Body of pancreas (tissue), 4 donors: ENCODE data around the gene ABI3BP.

Experiments
- POLR2A ChIP-seq, 3 donors: fragments of 450-650 bp; IDR thresholded peaks; one replicate each; pipeline ENCODE4 v1.6.1; 2016; ENCODE audit warnings: antibody characterized with exemption in 3 of 3, mild to moderate bottlenecking in 2 of 3
- TF ChIP-seq, protein P1 (sequence below), 7 experiments: fragments of 450-650 bp in 4 of 7; fragments of 200-600 bp in 3 of 7; sonication (generic) in 3 of 7; IDR thresholded peaks; one replicate each; pipeline ENCODE4 v1.5.1; 2016 to 2019; ENCODE audit warnings: antibody characterized with exemption in 7 of 7

DNA sequence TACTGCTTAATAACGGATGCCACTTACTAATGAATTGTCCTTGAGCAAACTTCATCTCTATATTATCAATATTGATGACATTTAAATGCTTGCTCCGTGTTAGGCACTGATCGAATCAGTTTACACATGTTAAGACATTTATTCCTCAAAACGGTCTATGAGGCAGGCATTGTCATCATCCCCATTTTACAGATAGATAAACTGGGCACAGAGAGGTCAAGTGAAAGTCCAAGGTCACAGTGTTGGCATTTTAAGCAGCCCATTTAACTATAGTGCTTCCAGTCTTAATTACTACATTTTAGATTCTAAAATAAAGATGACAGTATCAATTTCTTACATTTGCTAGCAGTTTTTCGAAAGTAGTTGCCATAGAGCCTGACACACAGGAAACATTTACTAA is 966 bp upstream of the ABI3BP start:
- TF ChIP-seq, protein P1, sequence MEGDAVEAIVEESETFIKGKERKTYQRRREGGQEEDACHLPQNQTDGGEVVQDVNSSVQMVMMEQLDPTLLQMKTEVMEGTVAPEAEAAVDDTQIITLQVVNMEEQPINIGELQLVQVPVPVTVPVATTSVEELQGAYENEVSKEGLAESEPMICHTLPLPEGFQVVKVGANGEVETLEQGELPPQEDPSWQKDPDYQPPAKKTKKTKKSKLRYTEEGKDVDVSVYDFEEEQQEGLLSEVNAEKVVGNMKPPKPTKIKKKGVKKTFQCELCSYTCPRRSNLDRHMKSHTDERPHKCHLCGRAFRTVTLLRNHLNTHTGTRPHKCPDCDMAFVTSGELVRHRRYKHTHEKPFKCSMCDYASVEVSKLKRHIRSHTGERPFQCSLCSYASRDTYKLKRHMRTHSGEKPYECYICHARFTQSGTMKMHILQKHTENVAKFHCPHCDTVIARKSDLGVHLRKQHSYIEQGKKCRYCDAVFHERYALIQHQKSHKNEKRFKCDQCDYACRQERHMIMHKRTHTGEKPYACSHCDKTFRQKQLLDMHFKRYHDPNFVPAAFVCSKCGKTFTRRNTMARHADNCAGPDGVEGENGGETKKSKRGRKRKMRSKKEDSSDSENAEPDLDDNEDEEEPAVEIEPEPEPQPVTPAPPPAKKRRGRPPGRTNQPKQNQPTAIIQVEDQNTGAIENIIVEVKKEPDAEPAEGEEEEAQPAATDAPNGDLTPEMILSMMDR (IDR thresholded peaks at IDR 0.05) = no peak
- TF ChIP-seq POLR2A (IDR thresholded peaks at IDR 0.05) = no peak
